Measurements from ENCODE around the gene ADORA2A.

- no peak for TF ChIP-seq CTCF (IDR thresholded peaks at IDR 0.05)
- TF ChIP-seq POLR2A (IDR thresholded peaks at IDR 0.05): no peak
- no peak for TF ChIP-seq EP300 (IDR thresholded peaks at IDR 0.05; ENCODE audit: low read depth)
- no peak for TF ChIP-seq POLR2AphosphoS5 (IDR thresholded peaks at IDR 0.05)
Observed at GRCh38 chr22:24380905-24381230, 46.5 kb upstream of the ADORA2A start.
